ENCODE data around the gene MSTN. TPM values are rescaled to one million over a fixed set of nuclear protein-coding genes. Genes with fewer than 3 reads are reported as not detected.

The MSTN gene
- total RNA-seq, 6 experiments from 2014 or later = not detected

DNA sequence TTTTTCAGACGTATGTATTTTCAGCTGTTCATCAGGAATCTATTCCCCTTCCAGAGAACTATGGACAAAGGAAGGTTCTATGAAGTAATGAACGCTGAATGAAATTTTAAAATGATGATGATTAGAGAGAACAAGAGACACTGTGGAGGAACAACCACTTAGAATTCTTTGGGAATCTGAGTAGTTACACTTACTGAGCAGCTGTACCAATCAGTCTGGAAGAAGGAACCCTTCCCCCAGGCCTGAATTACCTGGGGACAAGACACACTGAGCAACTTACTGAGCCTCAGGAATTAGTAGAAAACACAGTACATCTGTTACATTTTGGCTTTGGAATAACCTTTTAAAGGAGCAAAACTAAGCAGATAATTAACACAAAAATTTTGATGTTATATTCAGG is 1.9 kb downstream of the MSTN start:
- H3K36me3 Mint-ChIP-seq (ENCODE audit: low read depth) = no peaks in the 10 kb centered on the region
- TF ChIP-seq, protein P1, sequence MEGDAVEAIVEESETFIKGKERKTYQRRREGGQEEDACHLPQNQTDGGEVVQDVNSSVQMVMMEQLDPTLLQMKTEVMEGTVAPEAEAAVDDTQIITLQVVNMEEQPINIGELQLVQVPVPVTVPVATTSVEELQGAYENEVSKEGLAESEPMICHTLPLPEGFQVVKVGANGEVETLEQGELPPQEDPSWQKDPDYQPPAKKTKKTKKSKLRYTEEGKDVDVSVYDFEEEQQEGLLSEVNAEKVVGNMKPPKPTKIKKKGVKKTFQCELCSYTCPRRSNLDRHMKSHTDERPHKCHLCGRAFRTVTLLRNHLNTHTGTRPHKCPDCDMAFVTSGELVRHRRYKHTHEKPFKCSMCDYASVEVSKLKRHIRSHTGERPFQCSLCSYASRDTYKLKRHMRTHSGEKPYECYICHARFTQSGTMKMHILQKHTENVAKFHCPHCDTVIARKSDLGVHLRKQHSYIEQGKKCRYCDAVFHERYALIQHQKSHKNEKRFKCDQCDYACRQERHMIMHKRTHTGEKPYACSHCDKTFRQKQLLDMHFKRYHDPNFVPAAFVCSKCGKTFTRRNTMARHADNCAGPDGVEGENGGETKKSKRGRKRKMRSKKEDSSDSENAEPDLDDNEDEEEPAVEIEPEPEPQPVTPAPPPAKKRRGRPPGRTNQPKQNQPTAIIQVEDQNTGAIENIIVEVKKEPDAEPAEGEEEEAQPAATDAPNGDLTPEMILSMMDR (IDR thresholded peaks at IDR 0.05) = no peak
- peaks cover 8% of the 10 kb centered on the region; the same call in 1 of the 2 replicates for H3K4me1 Mint-ChIP-seq (ENCODE audit: low read depth)
- H3K9me3 Mint-ChIP-seq = no peaks in the 10 kb centered on the region
- no peak for DNase-seq
- H3K4me3 Mint-ChIP-seq = no peak overlapping the region
- no peak overlapping the region for H3K27ac Mint-ChIP-seq
- H3K27me3 Mint-ChIP-seq (ENCODE audit: insufficient read depth) = no peaks in the 10 kb centered on the region

DNA sequence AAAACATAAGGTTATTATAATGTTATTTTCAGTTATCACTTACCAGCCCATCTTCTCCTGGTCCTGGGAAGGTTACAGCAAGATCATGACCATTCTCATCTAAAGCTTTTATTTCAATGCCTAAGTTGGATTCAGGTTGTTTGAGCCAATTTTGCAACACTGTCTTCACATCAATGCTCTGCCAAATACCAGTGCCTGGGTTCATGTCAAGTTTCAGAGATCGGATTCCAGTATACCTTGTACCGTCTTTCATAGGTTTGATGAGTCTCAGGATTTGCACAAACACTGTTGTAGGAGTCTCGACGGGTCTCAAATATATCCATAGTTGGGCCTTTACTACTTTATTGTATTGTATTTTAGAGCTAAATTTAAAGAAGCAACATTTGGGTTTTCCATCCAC is 2.5 kb downstream of the MSTN start:
- no peaks in the 10 kb centered on the region for H3K9me3 Mint-ChIP-seq
- no peaks in the 10 kb centered on the region for H3K27me3 Mint-ChIP-seq (ENCODE audit: insufficient read depth)

DNA sequence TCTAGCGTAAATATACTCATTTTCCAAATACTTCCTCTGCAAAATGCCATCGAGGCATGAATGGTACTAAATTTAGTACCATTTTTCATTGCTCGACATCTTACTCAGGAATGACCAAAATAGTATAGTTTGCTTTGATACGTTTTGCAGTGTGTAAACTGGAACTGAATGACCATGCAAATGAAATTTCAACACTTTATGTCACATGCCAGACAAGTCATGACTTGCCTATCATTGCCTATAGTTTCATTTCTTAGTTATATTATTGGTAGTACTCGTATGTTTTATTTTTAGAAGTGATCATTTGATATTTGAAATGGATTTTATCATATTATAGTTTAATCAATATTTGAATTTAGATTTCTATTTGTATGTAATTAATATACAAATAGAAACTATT is 9.1 kb downstream of the MSTN start:
- Mint-ChIP-seq H3K4me3 (no peak overlapping the region), H3K9me3 (no peaks in the 10 kb centered on the region), H3K27me3 (ENCODE audit: insufficient read depth) (no peaks in the 10 kb centered on the region), H3K27ac (no peak overlapping the region), H3K36me3 (ENCODE audit: low read depth) (no peaks in the 10 kb centered on the region), H3K4me1 (ENCODE audit: low read depth) (no peaks in the 10 kb centered on the region)
- TF ChIP-seq, protein P1 (IDR thresholded peaks at IDR 0.05) = no peak
- no peak for DNase-seq

More for the DNA sequence above, 2.5 kb downstream of the MSTN start:
- no peak for DNase-seq
- TF ChIP-seq, protein P1 (IDR thresholded peaks at IDR 0.05) = no peak
- no peak overlapping the region for H3K27ac Mint-ChIP-seq
- H3K4me1 Mint-ChIP-seq (ENCODE audit: low read depth) = peaks cover 8% of the 10 kb centered on the region; the same call in 1 of the 2 replicates
- no peak overlapping the region for H3K4me3 Mint-ChIP-seq
- H3K36me3 Mint-ChIP-seq (ENCODE audit: low read depth) = no peaks in the 10 kb centered on the region

DNA sequence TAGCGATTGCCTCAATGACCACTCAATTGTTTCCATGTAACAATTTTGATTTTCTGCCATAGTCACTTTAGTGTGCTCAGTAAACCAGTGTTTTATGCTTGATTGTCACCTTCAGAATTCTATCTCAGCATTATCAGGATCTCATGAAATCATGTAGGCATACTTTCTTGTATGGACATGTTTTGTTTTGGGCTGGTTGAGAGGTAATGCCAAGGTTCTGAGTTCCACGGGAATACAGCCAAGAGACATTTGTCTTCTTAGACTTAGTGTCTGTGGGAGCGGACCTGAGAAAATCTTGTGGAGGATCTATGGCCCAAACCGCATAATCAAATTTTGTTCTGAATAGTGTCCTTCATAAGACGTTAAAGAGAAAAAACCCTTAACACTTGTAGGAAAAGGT is 10.2 kb downstream of the MSTN start:
- H3K4me1 Mint-ChIP-seq (ENCODE audit: low read depth) = no peaks in the 10 kb centered on the region
- no peaks in the 10 kb centered on the region for H3K36me3 Mint-ChIP-seq (ENCODE audit: low read depth)
- H3K27me3 Mint-ChIP-seq (ENCODE audit: insufficient read depth) = no peaks in the 10 kb centered on the region
- H3K4me3 Mint-ChIP-seq = no peak overlapping the region
- DNase-seq = no peak
- no peaks in the 10 kb centered on the region for H3K9me3 Mint-ChIP-seq
- TF ChIP-seq, protein P1 (IDR thresholded peaks at IDR 0.05) = no peak
- no peak overlapping the region for H3K27ac Mint-ChIP-seq

DNA sequence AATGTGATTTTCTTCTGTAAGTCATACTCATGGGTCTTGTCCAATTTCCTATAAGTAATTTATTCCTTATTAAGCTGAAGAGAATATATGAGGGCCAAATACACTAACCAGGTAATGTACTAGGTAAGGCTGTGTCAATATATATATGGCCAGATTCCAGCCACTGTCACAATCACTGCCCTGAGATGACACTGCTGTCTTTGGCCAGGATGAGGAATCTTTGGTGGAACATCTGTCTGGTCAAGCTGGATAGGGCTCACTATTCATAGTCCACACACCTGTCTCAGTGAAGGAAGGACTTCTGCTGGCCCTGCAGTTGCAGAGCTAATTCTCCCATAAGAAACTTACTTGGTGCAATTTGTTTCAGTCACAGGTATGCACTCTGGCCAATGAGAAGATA is 11.3 kb downstream of the MSTN start:
- no peak for DNase-seq
- Mint-ChIP-seq H3K9me3 (no peaks in the 10 kb centered on the region), H3K36me3 (ENCODE audit: low read depth) (no peaks in the 10 kb centered on the region), H3K4me1 (ENCODE audit: low read depth) (no peaks in the 10 kb centered on the region), H3K27me3 (ENCODE audit: insufficient read depth) (peaks cover 2% of the 10 kb centered on the region; the same call in 1 of the 2 replicates), H3K4me3 (no peak overlapping the region), H3K27ac (no peak overlapping the region)
- TF ChIP-seq, protein P1 (IDR thresholded peaks at IDR 0.05) = no peak

DNA sequence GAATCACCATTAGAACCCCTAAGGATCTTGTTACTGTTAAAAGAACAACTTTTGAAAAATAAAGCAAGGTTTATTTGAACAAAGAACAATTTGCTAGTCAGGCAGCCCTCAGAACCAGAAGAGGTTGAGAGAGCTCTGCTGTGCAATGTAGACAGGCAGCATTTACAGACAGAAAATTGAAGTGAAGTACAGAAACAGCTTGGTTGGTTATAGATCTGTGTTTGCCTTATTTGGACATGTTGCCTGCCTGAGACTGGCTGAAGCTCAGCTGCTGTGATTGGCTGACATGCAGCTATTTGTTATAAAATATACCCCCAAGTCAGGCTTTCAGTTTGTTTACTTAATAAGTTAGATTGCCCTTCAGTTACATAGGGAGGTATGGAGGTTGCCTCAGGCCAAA is 12.5 kb downstream of the MSTN start:
- H3K9me3 Mint-ChIP-seq = no peaks in the 10 kb centered on the region
- TF ChIP-seq, protein P1 (IDR thresholded peaks at IDR 0.05) = no peak
- H3K27me3 Mint-ChIP-seq (ENCODE audit: insufficient read depth) = peaks cover 2% of the 10 kb centered on the region; the same call in 1 of the 2 replicates
- H3K36me3 Mint-ChIP-seq (ENCODE audit: low read depth) = no peaks in the 10 kb centered on the region
- H3K4me3 Mint-ChIP-seq = no peak overlapping the region
- DNase-seq = no peak
- no peaks in the 10 kb centered on the region for H3K4me1 Mint-ChIP-seq (ENCODE audit: low read depth)
- no peak overlapping the region for H3K27ac Mint-ChIP-seq

Measured in HFFc6 (cell line).